ENCODE data around the gene CD5L.

Gene CD5L

GRCh38 chr1:157820299-157820698 lies 21.3 kb downstream of the CD5L start:
- H3K4me3 ChIP-seq (ENCODE audit: low read depth, low read length), result no peak overlapping the region
- DNase-seq (ENCODE audit: low read depth), result no peak
- TF ChIP-seq CTCF (IDR thresholded peaks at IDR 0.05; ENCODE audit: insufficient read depth, low read depth, low read length, missing control alignments), result no peak

GRCh38 chr1:157819896-157820295 lies 21.7 kb downstream of the CD5L start, which contains the start of gene FCRL1:
Gene FCRL1, minus strand, starts transcription at chr1:157820120. Its CDS starts 83 bp downstream, at chr1:157820037.
- H3K4me3 ChIP-seq (ENCODE audit: low read depth, low read length), result no peak within 1 kb of the TSS

GRCh38 chr1:157819215-157819614 lies 22.4 kb downstream of the CD5L start:
- no peak overlapping the region for H3K4me3 ChIP-seq (ENCODE audit: low read depth, low read length)
- no peak for TF ChIP-seq CTCF (IDR thresholded peaks at IDR 0.05; ENCODE audit: insufficient read depth, low read depth, low read length, missing control alignments)
- no peak for DNase-seq (ENCODE audit: low read depth)

More at GRCh38 chr1:157819896-157820295, 21.7 kb downstream of the CD5L start, which contains the start of gene FCRL1:
- no peak for TF ChIP-seq CTCF (IDR thresholded peaks at IDR 0.05; ENCODE audit: insufficient read depth, low read depth, low read length, missing control alignments)
- no peak for DNase-seq (ENCODE audit: low read depth)

- no peak for TF ChIP-seq CTCF (IDR thresholded peaks at IDR 0.05; ENCODE audit: insufficient read depth, low read depth, low read length, missing control alignments)
- H3K4me3 ChIP-seq (ENCODE audit: low read depth, low read length), result no peak overlapping the region
- no peak for DNase-seq (ENCODE audit: low read depth)
Measured at GRCh38 chr1:157813269-157813668, 28.3 kb downstream of the CD5L start.

- peak; percentile 92 for DNase-seq (ENCODE audit: low read depth)
- H3K4me3 ChIP-seq (ENCODE audit: low read depth, low read length), result peak overlapping the region; percentile 2; the same call in 1 of the 2 replicates
Measured at GRCh38 chr1:157806431-157807149, 35.0 kb downstream of the CD5L start.

GRCh38 chr1:157803851-157804250 lies 37.8 kb downstream of the CD5L start:
- no peak for TF ChIP-seq CTCF (IDR thresholded peaks at IDR 0.05; ENCODE audit: insufficient read depth, low read depth, low read length, missing control alignments)
- DNase-seq (ENCODE audit: low read depth), result no peak
- no peak overlapping the region for H3K4me3 ChIP-seq (ENCODE audit: low read depth, low read length)

More at GRCh38 chr1:157806431-157807149, 35.0 kb downstream of the CD5L start:
- TF ChIP-seq CTCF (IDR thresholded peaks at IDR 0.05; ENCODE audit: insufficient read depth, low read depth, low read length, missing control alignments), result no peak

GRCh38 chr1:157799996-157800395 lies 41.6 kb downstream of the CD5L start:
- H3K4me3 ChIP-seq (ENCODE audit: low read depth, low read length), result no peak overlapping the region
- TF ChIP-seq CTCF (IDR thresholded peaks at IDR 0.05; ENCODE audit: insufficient read depth, low read depth, low read length, missing control alignments), result no peak
- DNase-seq (ENCODE audit: low read depth), result no peak
